NOMO-1 treated with DMSO at 0.1 percent for 48 hours (cell line): Measurements from ENCODE around the gene NR1H2.

ENCODE experiments used
- DNase-seq: peaks from one replicate; lab custom pipeline; 2025; ENCODE audit not compliant: unreplicated experiment; lab: John Stamatoyannopoulos, UW

Gene NR1H2

DNA sequence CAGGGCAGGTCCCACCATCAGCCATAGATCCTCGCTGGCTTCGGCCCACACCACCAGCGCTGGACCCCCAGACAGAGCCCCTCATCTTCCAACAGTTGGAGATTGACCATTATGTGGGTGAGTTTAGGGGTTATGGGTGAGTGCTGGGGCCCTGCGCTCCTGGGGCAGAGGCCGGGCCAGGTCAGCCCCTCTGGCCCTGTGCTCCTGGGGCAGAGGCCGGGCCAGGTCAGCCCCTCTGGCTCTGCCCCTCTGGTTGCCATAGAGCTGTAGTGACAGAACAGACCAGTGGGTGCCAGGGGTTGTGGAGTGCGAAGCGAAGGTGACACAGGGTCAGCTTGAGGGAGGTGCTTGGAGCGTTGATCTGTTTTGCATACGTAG, 23.1 kb downstream of the NR1H2 start:
- no peak for DNase-seq

DNA sequence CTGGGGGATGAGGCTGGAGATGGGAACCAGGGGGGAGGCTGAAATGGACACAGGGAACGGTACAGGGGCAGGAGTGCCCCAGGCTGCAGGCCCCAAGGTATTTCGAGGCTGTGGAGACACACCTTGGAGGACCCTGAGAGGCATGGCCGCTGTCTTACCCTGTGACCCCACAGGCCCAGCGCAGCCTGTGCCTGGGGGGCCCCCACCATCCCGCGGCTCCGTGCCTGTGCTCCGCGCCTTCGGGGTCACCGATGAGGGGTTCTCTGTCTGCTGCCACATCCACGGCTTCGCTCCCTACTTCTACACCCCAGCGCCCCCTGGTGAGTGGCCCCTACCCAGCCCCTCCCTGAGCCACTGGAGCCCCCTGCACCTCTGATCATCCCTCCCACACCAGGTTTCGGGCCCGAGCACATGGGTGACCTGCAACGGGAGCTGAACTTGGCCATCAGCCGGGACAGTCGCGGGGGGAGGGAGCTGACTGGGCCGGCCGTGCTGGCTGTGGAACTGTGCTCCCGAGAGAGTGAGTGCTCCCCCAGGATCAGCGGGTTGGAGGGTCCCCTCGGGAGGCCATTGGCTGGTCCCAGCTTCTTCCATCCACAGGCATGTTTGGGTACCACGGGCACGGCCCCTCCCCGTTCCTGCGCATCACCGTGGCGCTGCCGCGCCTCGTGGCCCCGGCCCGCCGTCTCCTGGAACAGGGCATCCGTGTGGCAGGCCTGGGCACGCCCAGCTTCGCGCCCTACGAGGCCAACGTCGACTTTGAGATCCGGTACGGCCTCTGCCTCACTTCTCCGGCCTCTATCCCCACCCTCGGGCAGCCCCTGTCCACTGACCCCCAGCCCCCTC, 25.6 kb downstream of the NR1H2 start:
- no peak for DNase-seq

DNA sequence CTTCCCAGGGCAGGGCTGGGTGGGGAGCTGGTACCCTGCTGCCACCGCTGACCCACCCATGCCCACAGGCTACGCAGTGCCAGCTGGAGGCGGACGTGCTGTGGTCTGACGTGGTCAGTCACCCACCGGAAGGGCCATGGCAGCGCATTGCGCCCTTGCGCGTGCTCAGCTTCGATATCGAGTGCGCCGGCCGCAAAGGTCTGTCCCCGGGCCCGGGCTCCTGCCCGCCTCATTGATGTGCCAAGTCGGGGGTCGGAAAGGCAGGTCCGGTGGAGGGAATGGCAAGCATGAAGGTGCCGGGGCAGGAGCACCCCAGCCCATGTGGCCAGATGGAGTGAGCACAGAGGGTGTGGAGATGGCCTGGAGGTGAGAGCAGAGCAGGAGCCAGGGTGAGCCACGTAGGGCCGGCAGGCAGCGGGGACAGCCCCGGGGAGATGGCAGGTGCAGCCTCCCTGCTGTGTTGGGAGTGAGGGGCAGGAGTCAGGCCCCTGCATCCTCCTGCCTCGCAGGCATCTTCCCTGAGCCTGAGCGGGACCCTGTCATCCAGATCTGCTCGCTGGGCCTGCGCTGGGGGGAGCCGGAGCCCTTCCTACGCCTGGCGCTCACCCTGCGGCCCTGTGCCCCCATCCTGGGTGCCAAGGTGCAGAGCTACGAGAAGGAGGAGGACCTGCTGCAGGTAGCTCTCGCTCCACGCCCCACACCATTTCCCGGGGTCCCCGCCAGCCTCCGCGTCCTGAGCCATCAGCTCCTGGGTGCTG, 26.5 kb downstream of the NR1H2 start:
- no peak for DNase-seq

DNA sequence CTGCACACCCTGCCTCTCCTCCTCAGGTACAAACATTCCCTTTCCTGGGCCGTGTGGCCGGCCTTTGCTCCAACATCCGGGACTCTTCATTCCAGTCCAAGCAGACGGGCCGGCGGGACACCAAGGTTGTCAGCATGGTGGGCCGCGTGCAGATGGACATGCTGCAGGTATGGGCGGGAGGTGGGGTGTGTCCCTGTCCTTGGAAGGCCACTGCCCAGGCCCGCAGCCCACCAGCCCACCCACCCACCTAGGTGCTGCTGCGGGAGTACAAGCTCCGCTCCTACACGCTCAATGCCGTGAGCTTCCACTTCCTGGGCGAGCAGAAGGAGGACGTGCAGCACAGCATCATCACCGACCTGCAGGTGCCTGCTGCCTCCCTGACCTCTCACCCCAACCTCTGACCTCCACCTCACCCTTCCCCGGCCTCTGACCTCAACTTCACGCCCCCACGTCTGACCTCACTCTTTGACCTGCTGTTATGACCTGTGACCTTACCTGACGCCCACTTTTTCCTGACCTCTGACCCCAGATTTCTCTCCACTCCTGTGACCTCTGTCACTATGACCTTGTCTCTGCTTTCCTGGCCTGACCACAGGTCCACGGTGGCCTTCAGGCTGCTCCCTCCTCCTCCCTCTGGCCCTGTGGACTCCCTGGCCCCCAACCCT, 30.0 kb downstream of the NR1H2 start:
- no peak for DNase-seq

DNA sequence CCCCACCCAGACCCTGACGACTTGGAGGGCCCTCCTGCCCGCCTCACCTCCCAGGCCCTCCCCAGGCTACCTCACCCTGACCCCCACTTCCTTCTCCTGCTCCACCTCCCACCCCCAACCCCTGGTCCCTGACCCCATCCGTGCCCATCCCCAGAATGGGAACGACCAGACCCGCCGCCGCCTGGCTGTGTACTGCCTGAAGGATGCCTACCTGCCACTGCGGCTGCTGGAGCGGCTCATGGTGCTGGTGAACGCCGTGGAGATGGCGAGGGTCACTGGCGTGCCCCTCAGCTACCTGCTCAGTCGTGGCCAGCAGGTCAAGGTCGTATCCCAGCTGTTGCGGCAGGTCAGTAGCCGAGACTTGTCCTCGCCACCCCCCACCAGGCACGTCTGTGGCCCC, 30.6 kb downstream of the NR1H2 start:
- no peak for DNase-seq

DNA sequence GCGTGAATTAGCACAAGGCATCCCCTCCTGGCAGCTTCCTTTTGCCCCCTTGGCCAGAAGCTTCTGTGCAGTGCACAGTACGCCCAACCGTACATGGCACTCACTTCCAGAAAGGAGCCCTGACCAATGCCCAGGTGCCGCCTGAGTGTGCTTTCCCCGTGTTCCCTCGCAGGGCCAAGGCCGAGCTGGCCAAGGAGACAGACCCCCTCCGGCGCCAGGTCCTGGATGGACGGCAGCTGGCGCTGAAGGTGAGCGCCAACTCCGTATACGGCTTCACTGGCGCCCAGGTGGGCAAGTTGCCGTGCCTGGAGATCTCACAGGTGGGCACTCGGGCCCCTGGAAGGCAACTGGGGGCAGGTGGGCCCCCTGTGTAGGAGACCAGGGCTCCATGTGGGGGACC, 33.1 kb downstream of the NR1H2 start:
- DNase-seq = no peak

DNA sequence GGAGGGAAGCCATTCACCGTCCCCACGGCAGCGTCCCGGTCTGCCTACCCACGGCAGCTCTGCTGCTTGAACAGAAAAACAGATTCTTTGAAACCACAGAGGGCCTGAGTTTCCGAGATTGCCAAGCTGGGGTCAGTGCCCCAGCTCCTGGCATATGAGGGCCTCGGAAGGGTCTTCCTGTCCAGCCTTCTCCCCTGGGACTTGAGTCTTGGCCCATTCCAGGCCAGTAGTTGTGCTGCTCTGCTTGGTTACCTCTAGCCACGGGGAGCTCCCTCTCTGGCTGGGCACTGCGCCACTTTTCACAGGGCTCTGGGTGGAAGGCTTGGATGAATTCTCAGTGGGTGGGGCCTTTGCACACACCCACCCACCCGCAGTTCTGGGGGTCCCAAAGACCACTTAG, 33.9 kb downstream of the NR1H2 start:
- no peak for DNase-seq

DNA sequence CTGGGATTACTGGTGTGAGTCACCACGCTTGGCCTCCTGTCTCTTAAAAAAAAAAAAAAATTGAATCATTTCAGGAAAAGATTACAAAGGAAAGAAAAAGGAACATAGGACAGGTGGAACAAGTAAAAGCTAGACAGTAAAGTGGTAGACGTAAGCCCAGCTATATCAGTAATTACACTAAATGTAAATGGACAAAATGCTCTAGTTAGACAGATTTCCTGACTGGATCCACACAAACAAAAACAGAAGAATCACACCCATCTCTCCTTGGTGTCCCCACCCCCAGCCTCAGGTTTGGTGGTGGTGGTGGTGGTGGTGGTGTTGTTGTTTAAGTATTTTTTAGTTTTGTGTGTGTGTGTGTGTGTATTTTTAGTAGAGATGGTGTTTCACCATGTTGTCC, 36.2 kb downstream of the NR1H2 start:
- DNase-seq = no peak

DNA sequence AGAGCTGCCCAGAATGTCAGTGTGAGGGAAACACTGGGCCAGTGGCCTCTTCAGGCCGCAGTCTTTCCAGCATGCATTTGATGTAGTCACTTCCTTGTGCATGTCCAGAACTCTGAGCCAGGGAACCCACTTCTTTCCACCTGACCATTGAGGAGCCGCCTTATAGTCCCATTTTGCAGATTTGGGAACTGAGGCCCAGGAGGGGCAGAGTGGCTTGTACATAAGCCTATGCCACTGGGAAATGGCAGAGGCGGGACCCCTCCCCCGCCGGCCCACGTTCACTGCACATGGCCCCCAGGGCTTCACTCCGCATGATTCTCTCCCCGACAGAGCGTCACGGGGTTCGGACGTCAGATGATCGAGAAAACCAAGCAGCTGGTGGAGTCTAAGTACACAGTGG, 36.8 kb downstream of the NR1H2 start:
- no peak for DNase-seq

DNA sequence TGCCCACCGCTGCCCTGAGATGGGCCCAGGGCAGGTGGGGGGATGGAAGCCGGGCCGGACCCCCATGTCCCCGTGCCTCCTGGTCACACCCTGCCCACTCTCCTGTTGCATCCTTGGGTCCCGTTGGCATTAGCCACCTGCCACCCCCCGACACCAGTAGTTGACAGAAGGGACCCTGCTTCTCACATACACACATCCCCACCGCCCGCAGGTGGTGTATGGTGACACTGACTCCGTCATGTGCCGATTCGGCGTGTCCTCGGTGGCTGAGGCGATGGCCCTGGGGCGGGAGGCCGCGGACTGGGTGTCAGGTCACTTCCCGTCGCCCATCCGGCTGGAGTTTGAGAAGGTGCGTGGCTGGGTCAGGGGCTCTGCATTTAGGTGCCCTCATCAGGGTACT, 37.3 kb downstream of the NR1H2 start:
- DNase-seq = no peak

DNA sequence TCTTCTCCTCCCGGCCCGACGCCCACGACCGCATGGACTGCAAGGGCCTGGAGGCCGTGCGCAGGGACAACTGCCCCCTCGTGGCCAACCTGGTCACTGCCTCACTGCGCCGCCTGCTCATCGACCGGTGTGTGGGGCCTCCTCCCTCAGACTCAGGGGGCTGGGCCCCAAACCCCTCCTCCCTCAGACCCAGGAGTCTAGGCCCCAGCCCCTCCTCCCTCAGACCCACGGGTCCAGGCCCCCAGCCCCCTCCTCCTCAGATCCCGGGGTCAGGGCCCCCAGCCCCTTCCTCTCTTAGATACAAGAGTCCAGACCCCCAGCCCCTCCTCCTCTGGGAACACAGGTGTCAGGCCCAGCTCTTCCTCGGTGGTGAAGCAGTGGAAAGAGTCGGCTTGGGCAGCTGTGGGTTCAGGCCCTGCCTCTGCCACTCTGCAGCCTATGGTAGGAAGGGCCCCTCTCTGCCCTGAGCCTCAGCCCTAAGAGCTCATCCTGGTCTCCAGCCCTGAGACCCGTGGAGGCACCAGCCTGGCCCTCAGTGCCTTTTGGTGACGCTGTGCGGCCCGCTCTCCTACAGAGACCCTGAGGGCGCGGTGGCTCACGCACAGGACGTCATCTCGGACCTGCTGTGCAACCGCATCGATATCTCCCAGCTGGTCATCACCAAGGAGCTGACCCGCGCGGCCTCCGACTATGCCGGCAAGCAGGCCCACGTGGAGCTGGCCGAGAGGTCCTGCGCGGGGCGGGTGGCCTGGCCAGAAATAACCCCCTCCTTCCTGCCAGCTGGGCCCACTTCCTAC, 38.8 kb downstream of the NR1H2 start:
- peak; percentile 67 for DNase-seq

DNA sequence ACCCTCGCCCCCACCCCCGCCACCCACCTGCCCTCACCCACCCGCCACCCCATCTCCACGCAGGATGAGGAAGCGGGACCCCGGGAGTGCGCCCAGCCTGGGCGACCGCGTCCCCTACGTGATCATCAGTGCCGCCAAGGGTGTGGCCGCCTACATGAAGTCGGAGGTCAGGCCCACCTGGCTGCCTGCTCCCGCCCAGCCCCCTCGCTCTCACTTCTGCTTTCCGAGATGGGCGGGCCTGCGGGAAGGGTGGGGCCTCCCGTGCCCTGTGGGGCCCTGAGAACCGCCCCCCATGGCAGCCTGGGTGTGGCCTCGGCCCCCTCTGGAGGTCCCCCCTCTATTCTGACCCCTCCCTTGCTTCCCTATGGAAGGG, 39.4 kb downstream of the NR1H2 start:
- DNase-seq = peak; percentile 87

DNA sequence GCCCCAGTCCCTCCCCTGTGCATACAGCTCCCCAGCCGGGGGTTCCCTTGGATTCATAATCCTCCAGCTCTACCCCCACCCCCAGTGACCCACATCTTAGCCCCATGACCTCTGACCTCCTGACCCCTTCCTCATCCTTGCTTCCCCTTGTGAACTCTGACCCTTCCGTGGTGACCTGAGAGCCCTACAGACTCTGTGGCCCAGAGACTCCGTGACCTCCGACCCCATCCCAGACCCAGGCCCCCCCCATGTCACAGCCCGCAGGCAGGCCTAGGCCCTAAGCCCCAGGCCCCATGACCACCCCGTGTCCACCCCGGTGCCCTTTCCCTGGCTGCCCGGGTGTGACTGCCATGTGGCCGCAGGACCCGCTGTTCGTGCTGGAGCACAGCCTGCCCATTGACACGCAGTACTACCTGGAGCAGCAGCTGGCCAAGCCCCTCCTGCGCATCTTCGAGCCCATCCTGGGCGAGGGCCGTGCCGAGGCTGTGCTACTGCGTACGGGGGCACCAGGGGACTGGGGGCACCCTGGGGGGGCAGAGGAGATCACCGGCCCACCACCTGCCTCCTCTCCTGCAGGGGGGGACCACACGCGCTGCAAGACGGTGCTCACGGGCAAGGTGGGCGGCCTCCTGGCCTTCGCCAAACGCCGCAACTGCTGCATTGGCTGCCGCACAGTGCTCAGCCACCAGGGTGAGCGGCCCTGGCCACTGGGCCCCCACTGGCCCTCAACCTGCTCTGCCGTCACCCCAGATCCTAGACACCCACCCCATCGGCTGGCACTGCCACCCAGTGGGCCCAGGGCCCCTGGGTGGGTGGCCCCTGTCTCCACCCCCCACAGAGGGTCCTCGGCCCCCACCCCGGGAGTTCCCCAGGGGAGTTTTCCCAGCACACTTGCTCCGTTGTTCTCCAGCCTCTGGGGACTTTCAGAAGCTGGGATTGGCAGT, 40.0 kb downstream of the NR1H2 start:
- DNase-seq = no peak

DNA sequence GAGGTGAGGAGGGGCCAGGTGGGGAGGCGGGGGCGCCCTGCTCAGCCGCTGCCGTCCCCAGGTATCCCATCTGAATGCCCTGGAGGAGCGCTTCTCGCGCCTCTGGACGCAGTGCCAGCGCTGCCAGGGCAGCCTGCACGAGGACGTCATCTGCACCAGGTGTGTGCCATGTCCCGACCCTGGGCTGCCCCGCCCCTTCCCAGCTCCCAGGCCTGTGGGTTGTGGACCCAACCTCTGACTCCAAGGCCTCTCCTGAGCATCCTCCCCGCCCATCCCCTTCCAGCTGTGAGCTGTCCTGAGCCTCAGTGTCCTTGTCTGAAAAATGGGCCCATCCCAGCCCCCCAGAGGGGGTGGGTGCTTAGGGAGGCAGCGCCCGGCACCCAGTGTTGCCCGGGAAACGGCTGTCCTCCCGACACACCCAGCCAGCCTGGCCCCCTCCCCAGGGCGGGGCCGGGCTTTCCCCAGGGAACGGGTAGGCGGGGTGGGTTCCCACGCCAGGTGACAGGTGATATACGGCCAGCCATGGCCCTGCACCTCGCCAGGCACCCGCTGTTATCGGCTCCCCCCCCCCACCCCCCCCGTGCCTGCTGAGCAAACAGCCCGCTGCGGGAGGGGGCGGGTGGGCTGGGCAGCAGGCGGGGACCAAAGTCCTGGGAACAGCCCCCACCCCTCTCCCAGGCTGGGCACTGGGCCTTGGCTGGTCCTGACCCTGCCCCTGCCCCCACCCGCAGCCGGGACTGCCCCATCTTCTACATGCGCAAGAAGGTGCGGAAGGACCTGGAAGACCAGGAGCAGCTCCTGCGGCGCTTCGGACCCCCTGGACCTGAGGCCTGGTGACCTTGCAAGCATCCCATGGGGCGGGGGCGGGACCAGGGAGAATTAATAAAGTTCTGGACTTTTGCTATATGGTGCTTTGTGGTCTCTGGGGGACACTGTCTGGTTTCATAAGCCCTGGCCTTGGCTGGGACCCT, 41.1 kb downstream of the NR1H2 start:
- no peak for DNase-seq

DNA sequence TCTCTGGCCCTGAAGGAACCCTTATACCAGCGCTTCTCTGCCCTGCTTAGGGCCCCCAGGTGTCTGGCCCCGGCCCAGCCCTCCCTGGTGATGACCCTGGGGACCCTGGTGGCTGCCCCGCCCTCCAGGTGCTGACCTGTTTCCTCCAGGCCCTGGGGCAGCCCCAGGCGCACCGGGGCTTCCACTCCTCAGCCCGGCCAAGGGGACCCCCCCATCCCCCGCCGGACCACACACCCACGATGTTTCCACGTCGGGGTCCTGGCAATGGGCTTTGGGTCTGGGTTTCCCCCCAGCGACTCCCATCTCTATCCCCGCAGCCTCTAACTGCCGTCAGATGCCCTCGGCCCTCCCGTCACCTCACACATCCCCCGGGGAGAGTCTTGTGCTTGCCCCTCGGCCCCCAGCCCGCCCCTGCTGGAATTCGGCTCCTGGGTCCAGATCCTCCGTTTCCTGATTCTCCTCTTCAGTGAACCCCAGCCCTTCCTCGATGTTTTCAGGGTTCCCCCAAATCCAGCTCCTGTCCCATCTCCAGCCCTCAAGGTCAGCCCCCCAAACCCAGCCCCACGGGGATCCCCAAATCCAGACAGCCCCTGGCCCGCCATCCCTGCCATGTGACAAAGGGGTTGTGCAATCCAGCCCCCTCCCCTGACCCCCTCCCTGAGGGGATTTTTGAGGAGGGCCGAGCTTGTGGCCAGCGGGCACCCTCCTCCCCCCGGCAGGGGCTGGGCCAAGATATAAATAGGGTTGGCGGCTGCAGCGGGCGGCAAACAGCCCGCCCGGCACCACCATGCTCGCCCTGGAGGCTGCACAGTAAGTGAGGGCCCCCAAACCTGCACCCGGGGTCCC, 42.1 kb downstream of the NR1H2 start, which contains the start of gene SPIB:
Gene SPIB (plus strand): TSS at position 763 of the 846 bp plus-strand sequence. CDS start 25 bp downstream, at position 788.
- DNase-seq = no peak

DNA sequence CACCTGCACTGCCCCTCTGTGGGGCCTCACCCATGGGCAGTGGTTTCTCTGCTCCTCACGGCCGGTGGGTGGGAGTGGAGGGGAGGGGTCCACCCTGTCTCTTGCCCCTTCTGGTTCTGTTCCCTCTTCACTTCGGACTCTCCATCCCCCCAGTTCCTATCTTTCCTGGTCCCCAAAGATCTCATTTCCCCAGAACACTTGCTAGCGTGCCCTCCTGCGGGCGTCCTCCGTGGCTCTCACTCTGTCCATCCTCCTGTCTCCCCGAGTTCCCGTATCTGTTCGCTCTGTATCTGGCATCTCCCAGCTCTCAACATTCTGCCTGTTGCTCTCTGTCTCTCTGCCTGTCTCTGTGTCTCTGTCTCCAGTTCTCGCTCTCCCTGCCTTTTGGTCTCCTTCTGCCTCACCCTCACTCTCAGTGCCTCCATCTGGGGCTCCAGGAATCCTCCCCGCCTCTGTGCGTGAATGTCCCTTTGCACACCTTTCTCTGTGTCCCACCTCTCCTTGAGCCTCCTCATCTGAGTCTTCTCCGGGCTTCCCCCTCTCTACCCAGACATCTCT, 42.8 kb downstream of the NR1H2 start:
- DNase-seq = peak; percentile 9

DNA sequence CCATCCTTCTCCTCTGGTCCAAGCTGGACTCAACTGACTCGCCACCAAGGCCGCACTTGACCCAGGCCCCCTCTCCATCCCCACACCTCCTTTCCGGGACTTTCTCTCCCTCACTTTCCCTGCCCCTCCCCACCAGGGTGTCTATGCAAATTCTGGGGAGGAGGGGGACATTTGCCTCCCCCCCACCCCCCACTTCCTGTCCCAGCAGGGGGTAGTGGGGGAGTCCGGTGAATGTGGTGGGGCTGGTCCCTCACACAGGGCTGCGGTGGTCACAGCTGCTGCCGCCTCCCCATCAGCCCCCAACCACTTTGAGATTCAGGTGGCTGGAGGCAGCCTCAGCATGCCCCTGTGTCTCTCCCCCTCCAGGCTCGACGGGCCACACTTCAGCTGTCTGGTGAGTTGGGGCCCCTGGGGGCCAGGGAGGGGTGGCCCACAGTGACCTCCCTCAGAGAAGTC, 43.4 kb downstream of the NR1H2 start:
- DNase-seq = no peak
